Astrocyte (in vitro differentiated cells and primary cell): ENCODE results near the gene ARAP1. TPM values are rescaled to one million over a fixed set of nuclear protein-coding genes. Genes with fewer than 3 reads are reported as not detected.

Experiments
- DNase-seq: peaks from one replicate; pipeline ENCODE4 v3.0.0-alpha.2; 2010; ENCODE audit warnings: low read depth
- FAIRE-seq: peaks from 2 replicates; lab custom pipeline; 2011; peaks lifted over from hg19 to GRCh38; lab: Jason Lieb, UNC
- H2AFZ ChIP-seq: 2 replicates; pipeline ENCODE4 v1.6.0; 2012; ENCODE audit warnings: low read depth, low read length, inconsistent platforms
- H3K27ac ChIP-seq: 2 replicates; pipeline ENCODE4 v1.5.1; 2011; ENCODE audit warnings: low read depth, low read length, inconsistent platforms
- H3K27me3 ChIP-seq: 2 replicates; pipeline ENCODE4 v1.6.0; 2011; ENCODE audit warnings: low read length, inconsistent platforms; ENCODE audit not compliant: insufficient read depth
- H3K36me3 ChIP-seq: 2 replicates; pipeline ENCODE4 v1.5.1; 2011; ENCODE audit warnings: low read length, inconsistent platforms; ENCODE audit not compliant: insufficient read depth
- H3K4me1 ChIP-seq: 2 replicates; pipeline ENCODE4 v1.5.1; 2011; ENCODE audit warnings: low read length, inconsistent platforms; ENCODE audit not compliant: insufficient read depth
- H3K4me2 ChIP-seq: 2 replicates; pipeline ENCODE4 v1.6.0; 2012; ENCODE audit warnings: low read length, inconsistent platforms
- H3K4me3 ChIP-seq: 2 replicates; pipeline ENCODE4 v1.5.1; 2011; ENCODE audit warnings: low read depth, mild to moderate bottlenecking, low read length, inconsistent platforms; ENCODE audit not compliant: insufficient read depth
- H3K79me2 ChIP-seq: 2 replicates; pipeline ENCODE4 v1.6.0; 2012; ENCODE audit warnings: mild to moderate bottlenecking, low read length, inconsistent platforms; ENCODE audit not compliant: insufficient read depth
- H3K9ac ChIP-seq: 2 replicates; pipeline ENCODE4 v1.6.0; 2012; ENCODE audit warnings: mild to moderate bottlenecking, low read length, inconsistent platforms
- H3K9me3 ChIP-seq: 2 replicates; pipeline ENCODE4 v1.5.1; 2012; ENCODE audit warnings: low read depth, mild to moderate bottlenecking, low read length, inconsistent platforms; ENCODE audit not compliant: insufficient read depth
- H4K20me1 ChIP-seq: 2 replicates; pipeline ENCODE4 v1.6.0; 2012; ENCODE audit warnings: low read length, inconsistent platforms; ENCODE audit not compliant: insufficient read depth
- H3K27ac Mint-ChIP-seq: one replicate; pipeline ENCODE4 v1.8.0; 2021; ENCODE audit warnings: mild to moderate bottlenecking, mixed read lengths; ENCODE audit not compliant: unreplicated experiment
- H3K27me3 Mint-ChIP-seq: one replicate; pipeline ENCODE4 v1.8.0; 2021; ENCODE audit warnings: low read depth, mixed read lengths; ENCODE audit not compliant: unreplicated experiment
- H3K36me3 Mint-ChIP-seq: one replicate; pipeline ENCODE4 v1.8.0; 2021; ENCODE audit warnings: low read depth, mixed read lengths; ENCODE audit not compliant: unreplicated experiment
- H3K4me1 Mint-ChIP-seq: one replicate; pipeline ENCODE4 v1.8.0; 2021; ENCODE audit warnings: low read depth, mixed read lengths; ENCODE audit not compliant: unreplicated experiment
- H3K4me3 Mint-ChIP-seq: one replicate; pipeline ENCODE4 v1.8.0; 2021; ENCODE audit warnings: mild to moderate bottlenecking, moderate library complexity, mixed read lengths; ENCODE audit not compliant: unreplicated experiment
- H3K9me3 Mint-ChIP-seq: one replicate; pipeline ENCODE4 v1.8.0; 2021; ENCODE audit warnings: mild to moderate bottlenecking, mixed read lengths; ENCODE audit not compliant: unreplicated experiment
- EZH2 ChIP-seq: IDR thresholded peaks from 2 replicates; pipeline ENCODE4 v1.6.1; 2012; ENCODE audit warnings: mild to moderate bottlenecking, low read length, inconsistent platforms; ENCODE audit not compliant: insufficient read depth
- total RNA-seq: library from RNA; stranded (reverse); gene quantifications from 2 replicates; pipeline ENCODE4 v1.2.1, GENCODE V29; 2021
- TF ChIP-seq, protein P1 (sequence below): IDR thresholded peaks from 2 replicates; pipeline ENCODE4 v1.5.1; 2011; ENCODE audit warnings: low read depth, mild to moderate bottlenecking, inconsistent platforms, low read length, moderate library complexity; ENCODE audit not compliant: insufficient read depth

Gene ARAP1
- total RNA-seq, 1 donor from 2014 or later: 31.9 TPM

DNA sequence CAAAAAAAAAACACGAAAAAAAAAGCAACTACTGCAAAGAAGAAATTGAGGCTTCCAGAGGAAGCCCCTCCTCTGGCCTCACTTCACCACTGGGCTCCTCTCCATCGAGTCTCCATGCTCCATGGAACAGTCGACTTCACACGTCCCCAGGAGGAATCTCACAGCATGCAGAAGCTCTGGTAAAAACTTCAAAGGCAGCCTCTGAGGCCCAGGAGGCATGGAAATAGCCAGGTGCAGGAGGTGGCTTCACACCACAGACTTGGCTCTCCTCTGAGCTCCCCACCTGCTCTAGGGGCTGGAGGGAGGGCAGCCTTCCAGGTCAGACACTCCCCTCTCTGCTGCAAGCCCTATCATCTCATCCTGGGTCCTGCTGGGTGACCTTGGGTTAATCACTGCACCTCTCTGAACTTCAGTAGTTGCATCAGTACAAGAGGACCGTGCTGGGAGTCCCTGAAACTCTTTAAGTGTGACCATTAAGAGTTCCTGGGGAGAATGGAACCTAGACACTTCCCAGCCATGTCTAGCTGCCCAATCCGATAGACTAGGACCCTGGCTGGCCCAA is 86.2 kb downstream of the ARAP1 start:
- Histone ChIP-seq H4K20me1 (no peaks in the 10 kb centered on the region), H3K4me1 (peaks cover 3% of the 10 kb centered on the region), H3K79me2 (no peaks in the 10 kb centered on the region), H3K9me3 (peaks cover 8% of the 10 kb centered on the region), H3K36me3 (no peaks in the 10 kb centered on the region), H3K4me3 (no peak overlapping the region), H3K9ac (no peak overlapping the region), H2AFZ (no peak overlapping the region), H3K27me3 (peaks cover 32% of the 10 kb centered on the region), H3K27ac (no peak overlapping the region), H3K4me2 (no peak overlapping the region)
- Mint-ChIP-seq H3K27me3 (peaks cover 59% of the 10 kb centered on the region), H3K4me1 (peaks cover 9% of the 10 kb centered on the region), H3K27ac (no peak overlapping the region), H3K9me3 (peaks cover 3% of the 10 kb centered on the region), H3K36me3 (no peaks in the 10 kb centered on the region), H3K4me3 (no peak overlapping the region)
- DNase-seq (no peak), FAIRE-seq (no peak)
- no peak for TF ChIP-seq EZH2
- TF ChIP-seq, protein P1, sequence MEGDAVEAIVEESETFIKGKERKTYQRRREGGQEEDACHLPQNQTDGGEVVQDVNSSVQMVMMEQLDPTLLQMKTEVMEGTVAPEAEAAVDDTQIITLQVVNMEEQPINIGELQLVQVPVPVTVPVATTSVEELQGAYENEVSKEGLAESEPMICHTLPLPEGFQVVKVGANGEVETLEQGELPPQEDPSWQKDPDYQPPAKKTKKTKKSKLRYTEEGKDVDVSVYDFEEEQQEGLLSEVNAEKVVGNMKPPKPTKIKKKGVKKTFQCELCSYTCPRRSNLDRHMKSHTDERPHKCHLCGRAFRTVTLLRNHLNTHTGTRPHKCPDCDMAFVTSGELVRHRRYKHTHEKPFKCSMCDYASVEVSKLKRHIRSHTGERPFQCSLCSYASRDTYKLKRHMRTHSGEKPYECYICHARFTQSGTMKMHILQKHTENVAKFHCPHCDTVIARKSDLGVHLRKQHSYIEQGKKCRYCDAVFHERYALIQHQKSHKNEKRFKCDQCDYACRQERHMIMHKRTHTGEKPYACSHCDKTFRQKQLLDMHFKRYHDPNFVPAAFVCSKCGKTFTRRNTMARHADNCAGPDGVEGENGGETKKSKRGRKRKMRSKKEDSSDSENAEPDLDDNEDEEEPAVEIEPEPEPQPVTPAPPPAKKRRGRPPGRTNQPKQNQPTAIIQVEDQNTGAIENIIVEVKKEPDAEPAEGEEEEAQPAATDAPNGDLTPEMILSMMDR: no peak

DNA sequence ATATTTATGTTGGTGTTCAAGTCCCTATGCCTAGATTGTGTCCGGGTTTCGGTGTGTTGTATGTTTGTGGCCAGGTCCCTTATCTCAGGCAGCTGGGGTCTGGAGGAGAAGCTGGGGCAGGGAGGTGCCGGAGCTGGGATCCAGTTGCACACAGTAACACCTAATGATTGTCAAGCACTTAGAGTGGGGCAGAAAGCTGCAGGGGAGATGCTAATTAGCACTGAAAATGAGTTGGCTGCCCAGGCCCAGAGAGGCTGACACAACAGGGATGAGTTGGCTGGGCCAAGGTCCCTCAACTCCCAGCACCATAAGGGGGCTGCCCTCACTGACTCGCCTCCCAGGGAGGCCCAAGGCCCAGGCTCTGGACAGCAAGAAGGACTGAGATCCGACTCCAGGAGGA is 90.2 kb downstream of the ARAP1 start:
- peaks cover 70% of the 10 kb centered on the region for H3K27me3 Mint-ChIP-seq
- no peaks in the 10 kb centered on the region for H3K4me1 Mint-ChIP-seq
- H3K79me2 ChIP-seq: no peaks in the 10 kb centered on the region
- FAIRE-seq: no peak
- H4K20me1 ChIP-seq: no peaks in the 10 kb centered on the region
- no peak overlapping the region for H2AFZ ChIP-seq
- no peak for DNase-seq
- H3K4me3 ChIP-seq: no peak overlapping the region
- H3K4me1 ChIP-seq: no peaks in the 10 kb centered on the region
- TF ChIP-seq EZH2: no peak
- TF ChIP-seq, protein P1: no peak
- H3K27ac Mint-ChIP-seq: no peak overlapping the region
- H3K4me3 Mint-ChIP-seq: no peak overlapping the region
- no peak overlapping the region for H3K4me2 ChIP-seq
- H3K27me3 ChIP-seq: peaks cover 12% of the 10 kb centered on the region
- H3K9me3 ChIP-seq: no peaks in the 10 kb centered on the region
- no peaks in the 10 kb centered on the region for H3K36me3 ChIP-seq
- H3K36me3 Mint-ChIP-seq: no peaks in the 10 kb centered on the region
- H3K27ac ChIP-seq: no peak overlapping the region
- peaks cover 8% of the 10 kb centered on the region for H3K9me3 Mint-ChIP-seq
- no peak overlapping the region for H3K9ac ChIP-seq

DNA sequence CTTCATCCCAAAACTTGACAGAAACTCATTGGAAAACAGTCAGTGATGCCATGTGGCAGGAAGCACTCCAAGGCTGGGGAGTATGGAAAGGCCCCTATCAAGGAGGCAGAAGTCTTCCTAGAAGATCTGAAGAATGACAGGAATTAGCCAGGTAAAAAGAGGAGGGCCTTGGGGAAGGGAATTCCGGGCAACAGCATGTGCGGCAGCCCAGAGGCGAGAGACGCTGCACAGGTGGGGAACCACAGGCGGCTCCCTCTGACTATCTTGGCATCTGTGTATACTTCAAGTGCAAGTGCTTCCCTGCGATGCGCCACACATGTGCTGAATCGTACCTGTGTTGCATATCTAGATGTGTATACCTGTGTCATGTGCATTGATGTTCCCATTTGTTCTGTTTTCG is 90.7 kb downstream of the ARAP1 start:
- Histone ChIP-seq H3K79me2 (no peaks in the 10 kb centered on the region), H3K4me3 (no peak overlapping the region), H4K20me1 (no peaks in the 10 kb centered on the region), H3K9ac (no peak overlapping the region), H2AFZ (no peak overlapping the region), H3K4me1 (no peaks in the 10 kb centered on the region), H3K27me3 (peaks cover 12% of the 10 kb centered on the region), H3K9me3 (no peaks in the 10 kb centered on the region), H3K36me3 (no peaks in the 10 kb centered on the region), H3K4me2 (no peak overlapping the region), H3K27ac (no peak overlapping the region)
- TF ChIP-seq, protein P1: no peak
- TF ChIP-seq EZH2: no peak
- Mint-ChIP-seq H3K4me1 (no peaks in the 10 kb centered on the region), H3K27me3 (peaks cover 74% of the 10 kb centered on the region), H3K4me3 (no peak overlapping the region), H3K9me3 (peaks cover 8% of the 10 kb centered on the region), H3K27ac (no peak overlapping the region), H3K36me3 (no peaks in the 10 kb centered on the region)
- FAIRE-seq: no peak
- no peak for DNase-seq
